GM12878 (cell line): ENCODE results near the gene GOSR2. TPM values are rescaled to one million over a fixed set of nuclear protein-coding genes. Genes with fewer than 3 reads are reported as not detected.
A peak's percentile ranks its signal among the peaks of the same experiment; 100 is the strongest.

ENCODE experiments used
- BHLHE40 ChIP-seq, 2 experiments: fragments of 450-650 bp in 1 of 2; IDR thresholded peaks; 2 replicates each; pipeline ENCODE4 v1.6.1; 2011 to 2017; ENCODE audit warnings: low read depth in 2 of 2, borderline replicate concordance in 1 of 2, improper control_type of control experiment in 1 of 2, low read length in 1 of 2, mild to moderate bottlenecking in 1 of 2
- CHD2 ChIP-seq: IDR thresholded peaks from 2 replicates; pipeline ENCODE4 v1.6.1; 2011; ENCODE audit warnings: low read depth, low read length, improper control_type of control experiment, borderline replicate concordance
- FOXM1 ChIP-seq: IDR thresholded peaks from 2 replicates; pipeline ENCODE4 v1.6.1; 2012; ENCODE audit warnings: low read depth, mild to moderate bottlenecking, inconsistent platforms, low read length, moderate library complexity
- IRF4 ChIP-seq: IDR thresholded peaks from 2 replicates; pipeline ENCODE4 v1.6.1; 2011; ENCODE audit warnings: low read depth, low read length
- KLF5 ChIP-seq: fragments of 450-650 bp; IDR thresholded peaks from 2 replicates; pipeline ENCODE4 v1.6.1; 2014; ENCODE audit warnings: mild to moderate bottlenecking; ENCODE audit not compliant: partially characterized antibody
- MTA2 ChIP-seq: fragments of 450-650 bp; IDR thresholded peaks from 2 replicates; pipeline ENCODE4 v1.6.1; 2016; ENCODE audit warnings: low read depth, mild to moderate bottlenecking, moderate library complexity
- NFYB ChIP-seq: IDR thresholded peaks from 2 replicates; pipeline ENCODE4 v1.6.1; 2011; ENCODE audit warnings: low read depth, mild to moderate bottlenecking, low read length, improper control_type of control experiment, moderate library complexity; ENCODE audit not compliant: insufficient read depth
- RCOR1 ChIP-seq: conservative IDR thresholded peaks from 2 replicates; pipeline ENCODE4 v1.6.1; 2012; ENCODE audit warnings: low read depth, low read length, improper control_type of control experiment
- RELB ChIP-seq: fragments of 450-650 bp; IDR thresholded peaks from 2 replicates; pipeline ENCODE4 v1.6.1; 2017; ENCODE audit warnings: low read depth, mild to moderate bottlenecking, moderate library complexity
- STAT3 ChIP-seq: IDR thresholded peaks from 2 replicates; pipeline ENCODE4 v1.6.1; 2011; ENCODE audit warnings: low read depth, low read length, improper control_type of control experiment
- SUPT20H ChIP-seq: IDR thresholded peaks from 2 replicates; pipeline ENCODE4 v1.6.1; 2011; ENCODE audit warnings: low read depth, mild to moderate bottlenecking, low read length, moderate library complexity, borderline replicate concordance; ENCODE audit not compliant: control insufficient read depth
- TAF1 ChIP-seq: IDR thresholded peaks from 2 replicates; pipeline ENCODE4 v1.6.1; 2011; ENCODE audit warnings: mild to moderate bottlenecking, low read depth, low read length, borderline replicate concordance
- YY1 ChIP-seq: IDR thresholded peaks from 2 replicates; pipeline ENCODE4 v1.6.1; 2011; ENCODE audit warnings: low read depth, mild to moderate bottlenecking, low read length
- polyA plus RNA-seq, 11 experiments: library from polyadenylated mRNA; depleted of rRNA in 4 of 11; unstranded in 6 of 11; stranded (reverse) in 5 of 11; fragments of >200 nt; fragmentation: Nextera tagmentation in 4 of 11; fragmentation: Illumina TruSeq in 1 of 11; extraction: Ambion mirVana in 4 of 11; extraction: Trizol in 1 of 11; gene quantifications; 1 replicate in 1 of 11; 2 replicates in 10 of 11; pipeline versions ENCODE4 v1.2.1 to v1.2.3, GENCODE V29; 2011 to 2016; ENCODE audit warnings: inconsistent platforms in 2 of 11, missing spikeins in 2 of 11, low read depth in 1 of 11
- total RNA-seq, 4 experiments: library from RNA; depleted of rRNA in 3 of 4; stranded (reverse); fragments of >200 nt in 3 of 4; fragmentation: Illumina TruSeq in 1 of 4; extraction: Trizol in 1 of 4; gene quantifications; 2 replicates each; pipeline versions ENCODE4 v1.2.1 to v1.2.3, GENCODE V29; 2013 to 2021
- TF ChIP-seq, protein P1 (sequence below): fragments of 450-650 bp; IDR thresholded peaks from 2 replicates; pipeline ENCODE4 v1.6.1; 2018; ENCODE audit warnings: borderline replicate concordance, mild to moderate bottlenecking; ENCODE audit not compliant: partially characterized antibody
- TF ChIP-seq, protein P2 (sequence below): IDR thresholded peaks from 2 replicates; pipeline ENCODE4 v1.6.1; 2011; ENCODE audit warnings: low read depth, low read length, improper control_type of control experiment, borderline replicate concordance
- TF ChIP-seq, protein P3 (sequence below): fragments of 450-650 bp; IDR thresholded peaks from 2 replicates; pipeline ENCODE4 v1.6.1; 2017; ENCODE audit warnings: mild to moderate bottlenecking, moderate library complexity

The GOSR2 gene
- total and polyA plus RNA-seq, 10 of the 15 experiments (the other 5 are each of a cell fraction or from before 2014, with no cell fraction given): 30.1 to 64.5 (median 47.0) TPM

DNA sequence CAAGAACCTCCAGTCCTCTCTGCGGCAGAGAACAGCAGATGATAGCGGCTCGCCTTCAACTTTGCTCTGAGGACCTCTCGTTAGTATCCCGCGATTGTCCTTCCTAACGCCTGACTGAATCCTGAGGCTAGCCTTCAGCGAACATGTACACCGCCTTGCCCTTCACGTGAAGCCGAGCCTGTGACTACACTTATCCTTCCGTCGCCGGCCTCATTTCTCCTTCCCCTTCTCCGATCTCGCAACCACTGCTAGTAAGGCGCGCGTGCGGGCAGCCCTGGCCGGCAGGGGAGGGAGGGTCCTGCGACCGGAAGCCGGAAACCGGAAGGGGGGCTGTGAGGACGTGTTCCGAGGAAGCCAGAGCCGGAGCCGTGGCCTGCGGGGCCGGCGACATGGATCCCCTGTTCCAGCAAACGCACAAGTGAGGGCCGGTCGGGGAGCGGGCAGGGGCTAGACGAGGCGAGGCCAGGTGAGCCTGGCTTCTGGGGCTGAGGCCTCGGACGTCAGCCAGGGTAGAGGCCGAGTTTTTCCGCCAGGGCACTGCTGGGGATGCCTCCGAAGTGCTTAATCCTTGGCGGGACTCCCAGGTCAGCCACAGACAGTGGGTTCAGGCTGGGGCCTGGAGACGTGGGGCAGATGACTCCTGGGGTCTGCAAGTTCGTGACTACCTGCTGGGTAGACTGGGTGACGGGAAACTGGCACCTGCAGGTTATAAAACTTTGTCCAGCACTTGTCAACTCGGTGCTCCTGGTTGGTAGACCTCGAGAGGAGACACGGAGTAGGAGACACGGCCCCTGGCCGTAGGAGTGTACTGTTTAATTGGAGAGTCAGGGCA lies at the start of gene GOSR2 (continued):
- TF ChIP-seq FOXM1 (no peak), CHD2 (0 out of 2 replicates have a peak, but pooled peaks have one; percentile 57), YY1 (peak; percentile 87), IRF4 (0 out of 2 replicates have a peak, but pooled peaks have one; percentile 24), RCOR1 (0 out of 2 replicates have a peak, but pooled peaks have one; percentile 75), MTA2 (peak; percentile 38; the same call in 1 of the 2 replicates), SUPT20H (no peak), TAF1 (peak; percentile 62; the same call in 1 of the 2 replicates), BHLHE40 (IDR thresholded peaks at IDR 0.05; ENCODE audit: borderline replicate concordance in 1 of 2, low read depth in 2 of 2, low read length in 1 of 2) (peak in 1 of 2 experiments; percentile 62; a peak in 2 of 4 replicates), RELB (peak; percentile 87), KLF5 (peak; percentile 70), STAT3 (no peak), NFYB (no peak)
- TF ChIP-seq, protein P1, sequence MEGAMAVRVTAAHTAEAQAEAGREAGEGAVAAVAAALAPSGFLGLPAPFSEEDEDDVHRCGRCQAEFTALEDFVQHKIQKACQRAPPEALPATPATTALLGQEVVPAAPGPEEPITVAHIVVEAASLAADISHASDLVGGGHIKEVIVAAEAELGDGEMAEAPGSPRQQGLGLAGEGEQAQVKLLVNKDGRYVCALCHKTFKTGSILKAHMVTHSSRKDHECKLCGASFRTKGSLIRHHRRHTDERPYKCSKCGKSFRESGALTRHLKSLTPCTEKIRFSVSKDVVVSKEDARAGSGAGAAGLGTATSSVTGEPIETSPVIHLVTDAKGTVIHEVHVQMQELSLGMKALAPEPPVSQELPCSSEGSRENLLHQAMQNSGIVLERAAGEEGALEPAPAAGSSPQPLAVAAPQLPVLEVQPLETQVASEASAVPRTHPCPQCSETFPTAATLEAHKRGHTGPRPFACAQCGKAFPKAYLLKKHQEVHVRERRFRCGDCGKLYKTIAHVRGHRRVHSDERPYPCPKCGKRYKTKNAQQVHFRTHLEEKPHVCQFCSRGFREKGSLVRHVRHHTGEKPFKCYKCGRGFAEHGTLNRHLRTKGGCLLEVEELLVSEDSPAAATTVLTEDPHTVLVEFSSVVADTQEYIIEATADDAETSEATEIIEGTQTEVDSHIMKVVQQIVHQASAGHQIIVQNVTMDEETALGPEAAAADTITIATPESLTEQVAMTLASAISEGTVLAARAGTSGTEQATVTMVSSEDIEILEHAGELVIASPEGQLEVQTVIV: peak; percentile 89
- TF ChIP-seq, protein P2, sequence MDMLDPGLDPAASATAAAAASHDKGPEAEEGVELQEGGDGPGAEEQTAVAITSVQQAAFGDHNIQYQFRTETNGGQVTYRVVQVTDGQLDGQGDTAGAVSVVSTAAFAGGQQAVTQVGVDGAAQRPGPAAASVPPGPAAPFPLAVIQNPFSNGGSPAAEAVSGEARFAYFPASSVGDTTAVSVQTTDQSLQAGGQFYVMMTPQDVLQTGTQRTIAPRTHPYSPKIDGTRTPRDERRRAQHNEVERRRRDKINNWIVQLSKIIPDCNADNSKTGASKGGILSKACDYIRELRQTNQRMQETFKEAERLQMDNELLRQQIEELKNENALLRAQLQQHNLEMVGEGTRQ: no peak
- TF ChIP-seq, protein P3, sequence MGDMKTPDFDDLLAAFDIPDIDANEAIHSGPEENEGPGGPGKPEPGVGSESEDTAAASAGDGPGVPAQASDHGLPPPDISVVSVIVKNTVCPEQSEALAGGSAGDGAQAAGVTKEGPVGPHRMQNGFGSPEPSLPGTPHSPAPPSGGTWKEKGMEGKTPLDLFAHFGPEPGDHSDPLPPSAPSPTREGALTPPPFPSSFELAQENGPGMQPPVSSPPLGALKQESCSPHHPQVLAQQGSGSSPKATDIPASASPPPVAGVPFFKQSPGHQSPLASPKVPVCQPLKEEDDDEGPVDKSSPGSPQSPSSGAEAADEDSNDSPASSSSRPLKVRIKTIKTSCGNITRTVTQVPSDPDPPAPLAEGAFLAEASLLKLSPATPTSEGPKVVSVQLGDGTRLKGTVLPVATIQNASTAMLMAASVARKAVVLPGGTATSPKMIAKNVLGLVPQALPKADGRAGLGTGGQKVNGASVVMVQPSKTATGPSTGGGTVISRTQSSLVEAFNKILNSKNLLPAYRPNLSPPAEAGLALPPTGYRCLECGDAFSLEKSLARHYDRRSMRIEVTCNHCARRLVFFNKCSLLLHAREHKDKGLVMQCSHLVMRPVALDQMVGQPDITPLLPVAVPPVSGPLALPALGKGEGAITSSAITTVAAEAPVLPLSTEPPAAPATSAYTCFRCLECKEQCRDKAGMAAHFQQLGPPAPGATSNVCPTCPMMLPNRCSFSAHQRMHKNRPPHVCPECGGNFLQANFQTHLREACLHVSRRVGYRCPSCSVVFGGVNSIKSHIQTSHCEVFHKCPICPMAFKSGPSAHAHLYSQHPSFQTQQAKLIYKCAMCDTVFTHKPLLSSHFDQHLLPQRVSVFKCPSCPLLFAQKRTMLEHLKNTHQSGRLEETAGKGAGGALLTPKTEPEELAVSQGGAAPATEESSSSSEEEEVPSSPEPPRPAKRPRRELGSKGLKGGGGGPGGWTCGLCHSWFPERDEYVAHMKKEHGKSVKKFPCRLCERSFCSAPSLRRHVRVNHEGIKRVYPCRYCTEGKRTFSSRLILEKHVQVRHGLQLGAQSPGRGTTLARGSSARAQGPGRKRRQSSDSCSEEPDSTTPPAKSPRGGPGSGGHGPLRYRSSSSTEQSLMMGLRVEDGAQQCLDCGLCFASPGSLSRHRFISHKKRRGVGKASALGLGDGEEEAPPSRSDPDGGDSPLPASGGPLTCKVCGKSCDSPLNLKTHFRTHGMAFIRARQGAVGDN: peak; percentile 44; the same call in 1 of the 2 replicates
